Astrocyte of the cerebellum (primary cell): ENCODE results near the gene XPOT.

Experiments
- DNase-seq: peaks from one replicate; pipeline ENCODE4 v3.0.0-alpha.2; 2011; ENCODE audit warnings: low read depth
- H3K4me3 ChIP-seq: 2 replicates; pipeline ENCODE4 v1.5.1; 2011; ENCODE audit warnings: mild to moderate bottlenecking, low read depth, low read length, moderate library complexity
- CTCF ChIP-seq: IDR thresholded peaks from 2 replicates; pipeline ENCODE4 v1.5.1; 2012; ENCODE audit warnings: low read length, low read depth, moderate library complexity, mild to moderate bottlenecking; ENCODE audit errors: missing control alignments
- in situ Hi-C: cut with HindIII; loops from 2 replicates; pipeline ENCODE4 v1.10.0; 2017; ENCODE audit warnings: low sequenced_read_pairs

Gene XPOT

DNA sequence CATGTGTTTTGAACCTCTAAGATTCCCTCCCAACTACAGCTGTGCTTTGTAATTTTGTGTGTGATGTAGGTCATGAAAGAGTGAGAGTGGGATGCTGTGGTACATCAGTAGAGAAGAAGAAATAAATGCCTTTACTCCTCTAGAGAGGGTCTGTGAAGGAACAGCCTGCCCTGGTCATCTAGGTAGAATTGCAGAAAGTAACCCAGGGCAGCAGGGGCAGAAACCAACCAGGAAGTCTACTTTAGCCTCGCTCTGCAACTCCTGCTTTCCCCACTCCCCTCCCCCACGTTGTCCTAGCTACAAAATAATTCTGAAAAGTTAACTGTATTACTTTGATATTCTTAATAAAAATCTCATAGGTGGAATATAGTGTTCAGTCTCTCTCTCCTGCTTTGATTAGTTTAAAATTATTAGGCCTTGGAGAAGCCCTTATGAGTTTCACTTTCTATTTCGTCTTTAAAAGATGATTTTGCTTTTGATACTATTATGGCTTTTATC is 55.3 kb downstream of the XPOT start:
- no peak for TF ChIP-seq CTCF
- H3K4me3 ChIP-seq, result no peak overlapping the region
- in situ Hi-C loops, result no loop called here
- DNase-seq, result no peak

- H3K4me3 ChIP-seq, result no peak overlapping the region
- TF ChIP-seq CTCF, result no peak
- in situ Hi-C loops, result no loop called here
- DNase-seq, result peak; percentile 68
Observed at GRCh38 chr12:64461634-64462414, 57.6 kb downstream of the XPOT start.

- TF ChIP-seq CTCF, result no peak
- no peak overlapping the region for H3K4me3 ChIP-seq
- no peak for DNase-seq
- in situ Hi-C loops, result loop anchor here (5.0 kb wide), 1 partner anchor 34 kb away; no protein-coding TSS in a partner anchor
Observed at GRCh38 chr12:64466178-64466577, 62.0 kb downstream of the XPOT start.

DNA sequence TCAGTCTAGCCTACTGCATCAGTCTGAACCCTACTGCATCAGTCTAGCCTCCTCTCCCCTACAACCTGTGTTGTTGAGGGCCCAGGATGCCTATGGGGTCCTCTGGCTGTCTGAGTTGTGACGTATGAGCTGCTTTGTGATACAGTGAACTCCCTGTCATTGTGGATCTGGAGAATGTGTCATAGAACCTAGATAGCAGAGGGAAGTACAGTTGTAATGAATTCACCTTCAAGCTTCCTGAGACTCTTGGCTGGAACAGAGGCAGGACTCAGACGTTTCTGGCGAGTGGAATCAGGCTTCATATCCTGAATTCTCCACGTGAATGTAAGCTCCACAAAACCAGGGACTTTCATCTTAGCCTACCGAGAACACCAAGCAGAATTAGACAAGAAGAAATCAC is 64.8 kb downstream of the XPOT start:
- H3K4me3 ChIP-seq, result no peak overlapping the region
- TF ChIP-seq CTCF, result no peak
- DNase-seq, result no peak
- in situ Hi-C loops, result loop anchor here (5.0 kb wide), 1 partner anchor 37 kb away; no protein-coding TSS in a partner anchor

DNA sequence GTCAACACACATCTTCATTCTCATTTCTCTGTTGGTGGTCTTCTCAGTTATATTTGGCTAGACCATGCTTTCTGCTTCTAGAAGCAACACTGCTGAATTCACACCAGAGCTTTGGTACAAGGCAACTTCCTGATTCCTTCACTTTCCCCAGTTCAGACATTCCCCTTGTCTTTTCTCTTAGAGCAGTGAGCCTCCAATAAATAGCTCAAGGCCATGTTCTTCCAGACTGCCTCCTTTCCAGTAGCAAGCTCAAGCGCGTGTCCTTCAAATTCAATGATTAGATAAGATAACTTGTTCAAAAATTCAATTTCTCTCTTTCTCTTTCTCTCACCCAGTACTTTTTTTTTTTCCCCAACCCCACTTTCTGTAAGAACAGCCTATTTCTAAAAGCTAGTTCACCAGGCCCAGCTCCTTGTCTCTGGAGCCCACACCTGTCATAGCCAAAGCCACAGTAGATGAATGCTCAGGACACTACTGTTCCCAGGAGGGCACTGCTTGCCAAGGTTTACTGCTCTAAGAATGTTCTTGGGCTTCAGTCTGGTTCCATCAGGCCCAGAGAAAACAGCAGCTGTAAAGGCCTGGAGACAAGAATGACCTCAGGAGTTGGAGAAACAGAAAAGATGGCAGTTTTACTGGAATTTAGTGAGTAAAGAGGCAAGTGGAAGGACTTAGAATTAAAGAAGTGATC is 65.4 kb downstream of the XPOT start:
- no peak for TF ChIP-seq CTCF
- no peak overlapping the region for H3K4me3 ChIP-seq
- DNase-seq, result no peak
- in situ Hi-C loops, result loop anchor here (5.0 kb wide), 1 partner anchor 37 kb away; no protein-coding TSS in a partner anchor

DNA sequence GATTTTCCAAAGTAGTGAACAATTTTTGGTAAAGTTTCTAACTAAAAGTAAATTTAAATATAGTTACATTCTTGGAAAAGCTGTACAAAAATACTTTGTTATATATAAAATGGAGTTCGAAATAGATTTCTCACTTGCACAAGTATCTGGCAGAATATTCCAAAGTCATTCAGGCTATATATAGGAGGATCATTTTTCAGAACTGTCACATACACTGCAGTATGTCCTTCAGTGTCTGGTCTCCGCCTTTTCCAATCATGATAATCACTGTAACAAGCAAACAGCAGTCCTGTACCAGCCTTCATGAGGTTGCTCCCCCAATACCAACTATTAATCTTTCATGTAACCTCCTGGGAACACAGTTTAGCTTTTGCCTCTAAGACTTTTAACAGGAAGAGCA is 66.3 kb downstream of the XPOT start:
- TF ChIP-seq CTCF, result no peak
- in situ Hi-C loops, result no loop called here
- no peak for DNase-seq
- H3K4me3 ChIP-seq, result no peak overlapping the region
